ENCODE results near the gene HECA.

HECA gene

GRCh38 chr6:139161169-139161568, 26.3 kb downstream of the HECA start:
- DNase-seq (ENCODE audit: low spot score), result no peak

GRCh38 chr6:139161817-139162284, 27.0 kb downstream of the HECA start:
- no peak for DNase-seq (ENCODE audit: low spot score)

- no peak for DNase-seq (ENCODE audit: low spot score)
These were observed 29.1 kb downstream of the HECA start for GRCh38 chr6:139164001-139164400.

GRCh38 chr6:139165324-139165723, 30.4 kb downstream of the HECA start:
- no peak for DNase-seq (ENCODE audit: low spot score)

- no peak for DNase-seq (ENCODE audit: low spot score)
These were observed 31.5 kb downstream of the HECA start for GRCh38 chr6:139166238-139166955.

- no peak for DNase-seq (ENCODE audit: low spot score)
These were observed 32.1 kb downstream of the HECA start for GRCh38 chr6:139166956-139167313.

GRCh38 chr6:139172151-139172550, 37.3 kb downstream of the HECA start:
- no peak for DNase-seq (ENCODE audit: low spot score)

GRCh38 chr6:139172567-139172966, 37.7 kb downstream of the HECA start:
- no peak for DNase-seq (ENCODE audit: low spot score)

- DNase-seq (ENCODE audit: low spot score), result no peak
These were observed 38.3 kb downstream of the HECA start for GRCh38 chr6:139173172-139173571.

- DNase-seq (ENCODE audit: low spot score), result no peak
These were observed 38.9 kb downstream of the HECA start for GRCh38 chr6:139173822-139174221.

GRCh38 chr6:139174961-139175360, 40.1 kb downstream of the HECA start:
- no peak for DNase-seq (ENCODE audit: low spot score)

- DNase-seq (ENCODE audit: low spot score), result no peak
These were observed 40.6 kb downstream of the HECA start for GRCh38 chr6:139175389-139175948.

- no peak for DNase-seq (ENCODE audit: low spot score)
These were observed 46.4 kb downstream of the HECA start for GRCh38 chr6:139181236-139181635.

- no peak for DNase-seq (ENCODE audit: low spot score)
These were observed 49.2 kb downstream of the HECA start for GRCh38 chr6:139184047-139184446.

- DNase-seq (ENCODE audit: low spot score), result no peak
These were observed 49.6 kb downstream of the HECA start for GRCh38 chr6:139184459-139184858.

GRCh38 chr6:139186242-139186641, 51.4 kb downstream of the HECA start:
- DNase-seq (ENCODE audit: low spot score), result no peak

- DNase-seq (ENCODE audit: low spot score), result no peak
These were observed 51.8 kb downstream of the HECA start for GRCh38 chr6:139186692-139187091.

GRCh38 chr6:139187489-139187888, 52.6 kb downstream of the HECA start:
- DNase-seq (ENCODE audit: low spot score), result no peak

GRCh38 chr6:139189665-139190064, 54.8 kb downstream of the HECA start:
- no peak for DNase-seq (ENCODE audit: low spot score)

- no peak for DNase-seq (ENCODE audit: low spot score)
These were observed 59.9 kb downstream of the HECA start for GRCh38 chr6:139194740-139195139.

- no peak for DNase-seq (ENCODE audit: low spot score)
These were observed 63.8 kb downstream of the HECA start for GRCh38 chr6:139198529-139199288.

GRCh38 chr6:139201378-139201777, 66.5 kb downstream of the HECA start:
- DNase-seq (ENCODE audit: low spot score), result no peak

GRCh38 chr6:139204978-139205377, 70.1 kb downstream of the HECA start:
- no peak for DNase-seq (ENCODE audit: low spot score)

All from cerebellar cortex (tissue), 1 donor.